ENCODE results near the gene AQP12A.

Gene AQP12A

DNA sequence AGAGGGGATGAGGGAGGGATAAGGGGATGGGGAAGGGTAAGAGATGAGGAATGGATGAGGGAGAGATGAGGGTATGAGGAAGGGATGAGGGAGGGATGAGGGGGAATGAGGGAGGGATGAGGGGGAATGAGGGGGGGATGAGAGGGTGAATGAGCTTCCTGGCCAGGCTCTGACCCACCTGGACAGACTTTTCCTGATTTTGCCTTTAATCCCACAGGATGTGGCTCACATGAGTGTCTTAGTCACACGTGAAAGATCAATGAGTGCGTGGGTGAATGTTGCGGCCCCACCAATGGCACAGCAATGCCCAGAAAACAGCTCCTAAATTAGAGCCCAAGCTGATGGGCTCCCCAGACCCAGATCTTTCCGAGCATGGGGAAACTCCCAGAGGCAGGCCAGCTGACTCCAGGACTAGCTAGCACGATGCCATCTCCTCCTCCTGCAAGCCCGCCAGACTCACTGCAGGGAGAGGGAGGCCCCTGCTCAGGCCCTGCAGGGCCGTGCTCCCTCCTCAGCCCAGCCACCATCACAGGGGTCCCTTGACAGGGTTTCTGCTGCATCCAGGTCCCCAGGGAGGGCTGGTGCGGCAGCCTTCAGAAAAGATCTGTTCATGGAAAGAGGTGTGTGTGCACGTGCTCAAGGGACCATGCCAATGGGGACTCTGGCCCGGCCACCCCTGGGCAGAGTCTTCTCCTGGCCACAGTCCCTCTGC, 41.4 kb downstream of the AQP12A start:
- no peak for TF ChIP-seq SIN3A (IDR thresholded peaks at IDR 0.05; ENCODE audit: borderline replicate concordance, insufficient read depth, low read length)
- TF ChIP-seq TAF1 (IDR thresholded peaks at IDR 0.05; ENCODE audit: borderline replicate concordance, insufficient read depth, low read length), result no peak
- TF ChIP-seq POLR2AphosphoS5 (IDR thresholded peaks at IDR 0.05; ENCODE audit: low read depth, low read length), result no peak

- TF ChIP-seq FOXP2 (optimal IDR thresholded peaks at IDR 0.05; ENCODE audit: borderline replicate concordance, extremely low read depth, extremely low read length, insufficient read depth), result no peak
- TF ChIP-seq SIN3A (IDR thresholded peaks at IDR 0.05; ENCODE audit: borderline replicate concordance, insufficient read depth, low read length), result no peak
- TF ChIP-seq REST (IDR thresholded peaks at IDR 0.05; ENCODE audit: insufficient read depth in 1 of 2, low read depth in 2 of 2, low read length in 2 of 2), result no peak
- no peak for TF ChIP-seq POLR2AphosphoS5 (IDR thresholded peaks at IDR 0.05; ENCODE audit: low read depth, low read length)
- TF ChIP-seq TAF1 (IDR thresholded peaks at IDR 0.05; ENCODE audit: borderline replicate concordance, insufficient read depth, low read length), result no peak
Measured at GRCh38 chr2:240733803-240734495, 42.3 kb downstream of the AQP12A start.

DNA sequence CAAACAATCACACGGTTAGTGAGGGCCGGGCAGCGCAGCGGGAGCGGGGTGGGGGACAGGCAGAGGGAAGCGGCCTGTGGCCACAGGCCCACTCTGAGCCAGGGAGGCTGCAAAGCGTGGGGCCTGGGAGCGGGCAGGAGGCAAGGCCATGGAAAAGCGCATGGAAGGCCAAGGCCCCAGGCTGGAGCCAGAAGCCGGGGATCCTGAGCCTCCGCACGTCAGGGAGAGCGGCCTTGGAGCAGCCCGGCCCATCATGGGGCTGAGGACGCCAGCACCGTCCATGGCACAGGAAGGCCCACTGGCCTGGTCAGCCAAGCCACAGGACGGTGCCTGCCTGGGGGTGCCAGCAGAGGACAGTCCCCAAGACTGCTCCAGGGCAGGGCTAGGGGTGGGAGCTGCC, 43.1 kb downstream of the AQP12A start:
- TF ChIP-seq SIN3A (IDR thresholded peaks at IDR 0.05; ENCODE audit: borderline replicate concordance, insufficient read depth, low read length), result no peak
- no peak for TF ChIP-seq TAF1 (IDR thresholded peaks at IDR 0.05; ENCODE audit: borderline replicate concordance, insufficient read depth, low read length)

DNA sequence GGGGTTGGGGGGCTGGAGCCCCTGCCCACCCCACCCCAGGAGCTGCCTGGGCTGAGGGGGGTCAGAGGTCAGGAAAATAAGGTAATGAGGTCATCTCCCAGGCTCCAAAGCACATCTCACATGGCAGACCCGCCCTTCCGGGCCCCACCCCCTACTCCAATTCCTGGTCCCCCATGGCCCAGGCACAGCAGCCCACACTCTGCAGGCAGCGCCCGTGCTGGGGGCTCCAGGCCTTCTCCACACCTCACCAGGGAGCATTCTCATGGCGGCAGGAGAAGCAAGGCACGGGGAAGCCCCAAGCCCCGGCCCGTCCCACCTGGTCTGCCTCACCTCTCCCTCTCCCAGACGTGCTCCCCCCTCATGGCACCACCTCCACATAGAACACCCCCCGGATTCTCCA, 43.8 kb downstream of the AQP12A start:
- TF ChIP-seq TAF1 (IDR thresholded peaks at IDR 0.05; ENCODE audit: borderline replicate concordance, insufficient read depth, low read length) (no peak), POLR2AphosphoS5 (IDR thresholded peaks at IDR 0.05; ENCODE audit: low read depth, low read length) (no peak), FOXP2 (optimal IDR thresholded peaks at IDR 0.05; ENCODE audit: borderline replicate concordance, extremely low read depth, extremely low read length, insufficient read depth) (no peak), REST (IDR thresholded peaks at IDR 0.05; ENCODE audit: insufficient read depth in 1 of 2, low read depth in 2 of 2, low read length in 2 of 2) (no peak), SIN3A (IDR thresholded peaks at IDR 0.05; ENCODE audit: borderline replicate concordance, insufficient read depth, low read length) (no peak)

GRCh38 chr2:240736281-240737250, 44.9 kb downstream of the AQP12A start:
- TF ChIP-seq TAF1 (IDR thresholded peaks at IDR 0.05; ENCODE audit: borderline replicate concordance, insufficient read depth, low read length), result no peak
- TF ChIP-seq SIN3A (IDR thresholded peaks at IDR 0.05; ENCODE audit: borderline replicate concordance, insufficient read depth, low read length), result no peak
- TF ChIP-seq FOXP2 (optimal IDR thresholded peaks at IDR 0.05; ENCODE audit: borderline replicate concordance, extremely low read depth, extremely low read length, insufficient read depth), result no peak
- TF ChIP-seq POLR2AphosphoS5 (IDR thresholded peaks at IDR 0.05; ENCODE audit: low read depth, low read length), result no peak

- TF ChIP-seq FOXP2 (optimal IDR thresholded peaks at IDR 0.05; ENCODE audit: borderline replicate concordance, extremely low read depth, extremely low read length, insufficient read depth) (no peak), POLR2AphosphoS5 (IDR thresholded peaks at IDR 0.05; ENCODE audit: low read depth, low read length) (no peak), SIN3A (IDR thresholded peaks at IDR 0.05; ENCODE audit: borderline replicate concordance, insufficient read depth, low read length) (no peak), TAF1 (IDR thresholded peaks at IDR 0.05; ENCODE audit: borderline replicate concordance, insufficient read depth, low read length) (no peak), REST (IDR thresholded peaks at IDR 0.05; ENCODE audit: insufficient read depth in 1 of 2, low read depth in 2 of 2, low read length in 2 of 2) (no peak)
Measured at GRCh38 chr2:240737512-240737911, 45.8 kb downstream of the AQP12A start.
